Natural killer cell treated with Interleukin-12 subunit alpha and Interleukin-12 subunit beta and Interleukin-15 and Interleukin-18, amount 100 ng/mL, for 72 hours (primary cell): ENCODE measurements around the gene FBXO28. TPM values are rescaled to one million over a fixed set of nuclear protein-coding genes. Genes with fewer than 3 reads are reported as not detected.
"Not testable (repeated sequence)": the region's sequence is repeated elsewhere in the genome, so short reads cannot be mapped to it uniquely, and the experiment has no call there.

Source experiments
- ATAC-seq, 2 donors: fragments of 150-1000 bp; cut with Tn5 transposase in 1 of 2; sonication (Bioruptor Pico), chemical (Tn5 transposase) in 1 of 2; 2 replicates each; pipeline ENCODE4 v1.10.0; 2021
- DNase-seq: peaks from one replicate; pipeline ENCODE4 v3.0.0; 2022; ENCODE audit warnings: low spot score
- H3K27ac Mint-ChIP-seq, 2 donors: 1 replicate in 1 of 2; 2 replicates in 1 of 2; pipeline ENCODE4 v1.8.0; 2022; ENCODE audit warnings: mixed read lengths in 2 of 2, mild to moderate bottlenecking in 1 of 2, moderate library complexity in 1 of 2
- H3K27me3 Mint-ChIP-seq, 2 donors: 1 replicate in 1 of 2; 2 replicates in 1 of 2; pipeline ENCODE4 v1.8.0; 2022; ENCODE audit warnings: mixed read lengths in 2 of 2
- H3K36me3 Mint-ChIP-seq: one replicate; pipeline ENCODE4 v1.8.0; 2022; ENCODE audit warnings: mixed read lengths
- H3K4me1 Mint-ChIP-seq, 2 donors: 1 replicate in 1 of 2; 2 replicates in 1 of 2; pipeline ENCODE4 v1.8.0; 2022; ENCODE audit warnings: low read depth in 2 of 2, mixed read lengths in 2 of 2, mild to moderate bottlenecking in 1 of 2
- H3K4me3 Mint-ChIP-seq: one replicate; pipeline ENCODE4 v1.8.0; 2022; ENCODE audit warnings: mixed read lengths
- H3K9me3 Mint-ChIP-seq: 2 replicates; pipeline ENCODE4 v1.8.0; 2022; ENCODE audit warnings: mixed read lengths
- total RNA-seq, 2 donors: library from RNA; stranded (reverse); gene quantifications; one replicate each; pipeline ENCODE4 v1.2.3, GENCODE V29; 2022

Gene FBXO28
- total RNA-seq, 2 donors from 2014 or later, result 28.1 to 32.4 TPM

GRCh38 chr1:224193319-224193966 is 79.5 kb downstream of the FBXO28 start:
- H3K4me3 Mint-ChIP-seq, result no peak overlapping the region
- H3K9me3 Mint-ChIP-seq, result no peaks in the 10 kb centered on the region
- H3K4me1 Mint-ChIP-seq, result peaks cover 8 to 15% of the 10 kb centered on the region in 2 donors
- H3K36me3 Mint-ChIP-seq, result peaks cover 9% of the 10 kb centered on the region
- ATAC-seq (no peak), DNase-seq (no peak)
- H3K27ac Mint-ChIP-seq, result no peak overlapping the region
- no peaks in the 10 kb centered on the region for H3K27me3 Mint-ChIP-seq

- ATAC-seq, result no peak
- peaks cover 4% of the 10 kb centered on the region in 2 donors for H3K4me1 Mint-ChIP-seq
- no peaks in the 10 kb centered on the region for H3K27me3 Mint-ChIP-seq
- DNase-seq, result no peak
- no peak overlapping the region for H3K27ac Mint-ChIP-seq
- no peaks in the 10 kb centered on the region for H3K9me3 Mint-ChIP-seq
- H3K4me3 Mint-ChIP-seq, result no peak overlapping the region
- H3K36me3 Mint-ChIP-seq, result peaks cover 9% of the 10 kb centered on the region
These were observed 83.1 kb downstream of the FBXO28 start for GRCh38 chr1:224196813-224197600.

- no peaks in the 10 kb centered on the region for H3K9me3 Mint-ChIP-seq
- H3K4me3 Mint-ChIP-seq, result no peak overlapping the region
- DNase-seq (no peak), ATAC-seq (no peak)
- no peak overlapping the region for H3K27ac Mint-ChIP-seq
- H3K36me3 Mint-ChIP-seq, result peaks cover 4% of the 10 kb centered on the region
- peaks cover 0 to 4% of the 10 kb centered on the region in 2 donors for H3K4me1 Mint-ChIP-seq
- H3K27me3 Mint-ChIP-seq, result no peaks in the 10 kb centered on the region
These were observed 84.7 kb downstream of the FBXO28 start for GRCh38 chr1:224198572-224198971.

GRCh38 chr1:224199679-224200078 is 85.8 kb downstream of the FBXO28 start:
- no peak overlapping the region for H3K27ac Mint-ChIP-seq
- DNase-seq, result no peak
- H3K4me3 Mint-ChIP-seq, result no peak overlapping the region
- no peaks in the 10 kb centered on the region for H3K27me3 Mint-ChIP-seq
- no peaks in the 10 kb centered on the region for H3K36me3 Mint-ChIP-seq
- no peak for ATAC-seq
- no peaks in the 10 kb centered on the region for H3K9me3 Mint-ChIP-seq
- H3K4me1 Mint-ChIP-seq, result peaks cover 2 to 8% of the 10 kb centered on the region in 2 donors

- Mint-ChIP-seq H3K4me1 (peaks cover 14 to 17% of the 10 kb centered on the region in 2 donors), H3K27me3 (no peaks in the 10 kb centered on the region), H3K9me3 (no peaks in the 10 kb centered on the region), H3K4me3 (no peak overlapping the region), H3K36me3 (no peaks in the 10 kb centered on the region), H3K27ac (peak overlapping the region in 1 of 2 donors; percentile 51)
- no peak for ATAC-seq
- no peak for DNase-seq
These were observed 87.5 kb downstream of the FBXO28 start for GRCh38 chr1:224201383-224201782.

GRCh38 chr1:224201853-224202252 is 87.9 kb downstream of the FBXO28 start:
- Mint-ChIP-seq H3K36me3 (no peaks in the 10 kb centered on the region), H3K27me3 (no peaks in the 10 kb centered on the region), H3K9me3 (no peaks in the 10 kb centered on the region), H3K4me3 (no peak overlapping the region), H3K4me1 (peaks cover 14 to 17% of the 10 kb centered on the region in 2 donors), H3K27ac (no peak overlapping the region)
- DNase-seq (no peak), ATAC-seq (no peak)

- H3K9me3 Mint-ChIP-seq, result no peaks in the 10 kb centered on the region
- H3K27ac Mint-ChIP-seq, result no peak overlapping the region
- ATAC-seq (no peak), DNase-seq (no peak)
- no peaks in the 10 kb centered on the region for H3K36me3 Mint-ChIP-seq
- peaks cover 14 to 17% of the 10 kb centered on the region in 2 donors for H3K4me1 Mint-ChIP-seq
- no peak overlapping the region for H3K4me3 Mint-ChIP-seq
- no peaks in the 10 kb centered on the region for H3K27me3 Mint-ChIP-seq
These were observed 89.5 kb downstream of the FBXO28 start for GRCh38 chr1:224203243-224204016.

GRCh38 chr1:224205438-224205840 is 91.5 kb downstream of the FBXO28 start:
- Mint-ChIP-seq H3K4me3 (peak overlapping the region; percentile 83), H3K4me1 (peaks cover 14 to 17% of the 10 kb centered on the region in 2 donors), H3K9me3 (no peaks in the 10 kb centered on the region), H3K27me3 (no peaks in the 10 kb centered on the region), H3K27ac (peak overlapping the region; percentile 75 to 88), H3K36me3 (no peaks in the 10 kb centered on the region)
- ATAC-seq, result peak; percentile 89 to 90
- DNase-seq, result peak; percentile 71

- Mint-ChIP-seq H3K4me1 (peaks cover 14 to 17% of the 10 kb centered on the region in 2 donors), H3K27ac (peak overlapping the region; percentile 75 to 88), H3K4me3 (peak overlapping the region; percentile 83)
- DNase-seq, H3K9me3 Mint-ChIP-seq, ATAC-seq, H3K27me3 Mint-ChIP-seq, H3K36me3 Mint-ChIP-seq: not testable (repeated sequence)
These were observed 92.1 kb downstream of the FBXO28 start for GRCh38 chr1:224205931-224206538.

GRCh38 chr1:224211206-224211962 is 97.5 kb downstream of the FBXO28 start:
- no peaks in the 10 kb centered on the region for H3K36me3 Mint-ChIP-seq
- H3K27ac Mint-ChIP-seq, result no peak overlapping the region
- no peak for ATAC-seq
- no peaks in the 10 kb centered on the region for H3K4me1 Mint-ChIP-seq
- H3K9me3 Mint-ChIP-seq, result no peaks in the 10 kb centered on the region
- no peak overlapping the region for H3K4me3 Mint-ChIP-seq
- no peaks in the 10 kb centered on the region for H3K27me3 Mint-ChIP-seq
- no peak for DNase-seq
